GM18873 (cell line): ENCODE measurements around the gene ARX.

ENCODE experiments used
- ATAC-seq: cut with Tn5 transposase; IDR thresholded peaks from one replicate; pipeline ENCODE4 v1.9.1; 2021; ENCODE audit warnings: mild to moderate bottlenecking, moderate library complexity, moderate number of reproducible peaks; ENCODE audit not compliant: unreplicated experiment, low FRiP score

The ARX gene

GRCh38 chrX:25015486-25016360 is at the start of gene ARX:
TSS of gene ARX (minus strand) at chrX:25015965. CDS start at chrX:25015737, 228 bp downstream.
- ATAC-seq, result no peak

- no peak for ATAC-seq
Observed at GRCh38 chrX:25059273-25059672, 43.5 kb upstream of the ARX start.

GRCh38 chrX:25052798-25053534 is 37.2 kb upstream of the ARX start:
- ATAC-seq, result no peak

- ATAC-seq, result no peak
Observed at GRCh38 chrX:25049971-25050370, 34.2 kb upstream of the ARX start.

GRCh38 chrX:25049357-25049756 is 33.6 kb upstream of the ARX start:
- no peak for ATAC-seq

- no peak for ATAC-seq
Observed at GRCh38 chrX:25048178-25048577, 32.4 kb upstream of the ARX start.

GRCh38 chrX:25043192-25043591 is 27.4 kb upstream of the ARX start:
- ATAC-seq, result no peak

- no peak for ATAC-seq
Observed at GRCh38 chrX:25039036-25039435, 23.3 kb upstream of the ARX start.

- no peak for ATAC-seq
Observed at GRCh38 chrX:25034889-25035288, 19.1 kb upstream of the ARX start.

GRCh38 chrX:25029288-25029825 is 13.6 kb upstream of the ARX start:
- no peak for ATAC-seq

GRCh38 chrX:25028726-25029125 is 13.0 kb upstream of the ARX start:
- ATAC-seq, result no peak

- ATAC-seq, result no peak
Observed at GRCh38 chrX:25026576-25026975, 10.8 kb upstream of the ARX start.

GRCh38 chrX:25025615-25026014 is 9.8 kb upstream of the ARX start:
- ATAC-seq, result no peak

GRCh38 chrX:25023908-25024307 is 8.1 kb upstream of the ARX start:
- no peak for ATAC-seq

- no peak for ATAC-seq
Observed at GRCh38 chrX:25022499-25023325, 6.9 kb upstream of the ARX start.

GRCh38 chrX:25020905-25021449 is 5.2 kb upstream of the ARX start:
- ATAC-seq, result no peak

GRCh38 chrX:25020391-25020904 is 4.7 kb upstream of the ARX start:
- no peak for ATAC-seq

GRCh38 chrX:25019707-25020390 is 4.1 kb upstream of the ARX start:
- no peak for ATAC-seq

GRCh38 chrX:25018682-25019081 is 2.9 kb upstream of the ARX start:
- ATAC-seq, result no peak
